ENCODE measurements around the gene VEGFA.

The VEGFA gene

DNA sequence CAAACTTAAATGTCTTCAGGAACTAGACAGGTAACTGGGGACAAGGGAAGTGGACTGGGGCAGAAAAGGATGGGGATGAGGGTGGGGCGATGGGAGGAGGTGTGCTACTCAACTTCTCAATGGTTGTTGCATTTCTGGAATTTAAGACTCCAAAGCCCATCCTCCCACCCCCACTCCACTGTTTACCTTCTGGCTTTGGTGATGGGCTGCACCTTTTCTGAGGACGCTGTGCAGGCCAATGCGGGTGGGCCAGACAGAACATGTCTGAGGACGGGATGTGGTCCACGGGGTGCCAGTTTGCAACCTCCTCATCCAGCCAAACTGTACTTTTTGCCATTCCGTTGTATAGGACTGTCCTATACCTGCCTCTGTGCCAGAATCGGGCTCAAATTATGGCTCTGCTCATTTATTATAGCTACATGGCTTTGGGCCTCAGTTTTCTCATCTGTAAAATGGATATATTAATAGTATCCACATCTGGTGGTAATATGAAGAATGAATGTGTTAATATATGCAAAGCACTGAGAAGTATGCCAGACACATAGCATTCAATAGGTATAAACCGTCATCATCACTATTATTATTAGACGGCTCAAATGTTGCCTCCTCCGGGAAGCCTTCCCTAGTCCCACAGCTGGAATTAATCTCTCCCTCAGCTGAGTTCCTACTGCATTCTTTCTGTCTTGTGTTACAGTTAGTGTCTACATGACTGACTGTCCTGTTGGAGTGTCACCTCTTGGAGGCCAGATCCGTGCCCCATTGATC is 31.0 kb upstream of the VEGFA start:
- DNase-seq (ENCODE audit: low read depth): no peak

GRCh38 chr6:43739642-43740091 is 30.3 kb upstream of the VEGFA start:
- no peak for DNase-seq (ENCODE audit: low read depth)

- no peak for DNase-seq (ENCODE audit: low read depth)
Observed at GRCh38 chr6:43740321-43740960, 29.6 kb upstream of the VEGFA start.

GRCh38 chr6:43740961-43741764 is 28.8 kb upstream of the VEGFA start:
- no peak for DNase-seq (ENCODE audit: low read depth)

DNA sequence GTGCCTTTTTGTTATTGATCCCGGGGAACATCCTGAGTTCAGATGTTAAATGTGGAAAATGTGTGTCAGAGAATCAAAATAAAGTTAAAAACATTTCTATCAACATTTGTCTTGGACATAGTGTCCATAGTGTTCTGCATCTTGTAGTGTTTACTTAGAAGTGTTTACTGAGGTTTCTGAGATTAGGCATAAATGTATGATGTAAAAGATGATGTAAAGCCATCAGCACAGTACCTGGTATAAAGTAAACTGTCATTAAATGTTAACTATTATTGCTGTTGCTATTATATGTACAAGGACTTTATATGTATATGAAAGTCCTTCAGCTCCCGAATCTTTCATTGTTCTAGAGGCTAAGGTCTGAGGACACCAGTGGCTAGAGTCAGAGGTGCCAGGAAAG is 28.2 kb upstream of the VEGFA start:
- no peak for DNase-seq (ENCODE audit: low read depth)

GRCh38 chr6:43742285-43742684 is 27.7 kb upstream of the VEGFA start:
- DNase-seq (ENCODE audit: low read depth): no peak

GRCh38 chr6:43742931-43743632 is 26.9 kb upstream of the VEGFA start:
- DNase-seq (ENCODE audit: low read depth): no peak

- DNase-seq (ENCODE audit: low read depth): no peak
Observed at GRCh38 chr6:43743682-43744381, 26.2 kb upstream of the VEGFA start.

GRCh38 chr6:43744491-43744890 is 25.5 kb upstream of the VEGFA start:
- no peak for DNase-seq (ENCODE audit: low read depth)

DNA sequence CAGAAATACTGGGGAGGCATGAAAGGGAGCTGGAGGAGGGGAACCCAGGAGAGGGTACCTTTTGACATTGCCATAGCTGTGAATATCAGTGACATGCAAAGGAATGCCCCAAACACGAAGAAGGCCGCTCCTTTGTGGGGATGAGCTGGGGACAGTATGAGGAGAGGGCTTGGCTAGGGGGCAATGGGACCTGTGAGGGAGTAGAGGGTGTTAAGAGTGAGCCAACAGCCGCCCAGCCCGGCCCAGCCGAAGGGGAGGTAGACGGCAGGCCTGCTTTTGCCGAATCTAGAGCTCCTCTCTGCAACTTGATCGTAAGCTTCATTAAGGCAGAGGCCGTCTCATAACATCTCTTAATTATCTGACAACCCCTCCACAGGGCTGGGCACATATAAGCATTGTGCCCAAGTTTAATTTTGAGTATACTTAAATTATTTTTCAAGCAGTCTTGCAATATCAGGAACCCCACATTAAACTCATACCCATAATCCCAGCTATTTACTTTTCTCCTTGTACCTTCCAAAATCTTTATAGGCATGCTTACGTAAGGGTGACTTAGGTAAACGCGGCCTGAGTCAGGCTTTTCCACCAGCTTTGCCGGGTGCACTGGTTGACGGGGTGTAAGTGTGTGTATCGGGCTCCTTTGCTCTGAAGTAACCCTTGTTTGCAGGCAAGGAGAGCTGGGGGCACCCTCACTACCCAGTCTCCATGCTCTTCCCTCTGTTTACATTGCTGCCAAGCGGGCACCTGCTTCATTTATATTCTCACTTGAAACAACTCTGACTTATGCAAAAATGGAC is 24.9 kb upstream of the VEGFA start:
- DNase-seq (ENCODE audit: low read depth): no peak

- no peak for DNase-seq (ENCODE audit: low read depth)
Observed at GRCh38 chr6:43746071-43746470, 23.9 kb upstream of the VEGFA start.

GRCh38 chr6:43746613-43747102 is 23.4 kb upstream of the VEGFA start:
- no peak for DNase-seq (ENCODE audit: low read depth)

DNA sequence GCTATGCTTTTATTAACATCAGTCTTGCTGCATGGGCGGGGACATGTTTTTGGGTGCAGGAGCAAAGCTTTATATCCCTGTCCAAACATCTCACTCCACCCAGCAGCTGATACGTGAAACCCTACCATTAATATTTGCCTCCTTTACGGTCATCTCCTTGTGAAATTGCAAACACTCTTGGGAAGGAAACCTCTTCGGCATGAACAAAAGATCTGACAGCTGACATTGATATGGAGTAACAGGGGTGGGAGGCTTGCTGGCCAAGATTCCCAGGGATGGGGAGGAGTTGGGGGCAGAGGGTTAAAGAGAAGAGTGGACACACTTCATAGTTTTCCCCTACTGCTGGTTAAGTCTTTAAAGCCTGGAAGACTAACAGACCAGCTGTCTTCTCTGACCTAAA is 22.2 kb upstream of the VEGFA start:
- no peak for DNase-seq (ENCODE audit: low read depth)

GRCh38 chr6:43748765-43749164 is 21.2 kb upstream of the VEGFA start:
- DNase-seq (ENCODE audit: low read depth): no peak

- DNase-seq (ENCODE audit: low read depth): no peak
Observed at GRCh38 chr6:43749461-43749860, 20.6 kb upstream of the VEGFA start.

- no peak for DNase-seq (ENCODE audit: low read depth)
Observed at GRCh38 chr6:43750622-43751021, 19.4 kb upstream of the VEGFA start.

GRCh38 chr6:43753570-43754183 is 16.3 kb upstream of the VEGFA start:
- DNase-seq (ENCODE audit: low read depth): no peak

DNA sequence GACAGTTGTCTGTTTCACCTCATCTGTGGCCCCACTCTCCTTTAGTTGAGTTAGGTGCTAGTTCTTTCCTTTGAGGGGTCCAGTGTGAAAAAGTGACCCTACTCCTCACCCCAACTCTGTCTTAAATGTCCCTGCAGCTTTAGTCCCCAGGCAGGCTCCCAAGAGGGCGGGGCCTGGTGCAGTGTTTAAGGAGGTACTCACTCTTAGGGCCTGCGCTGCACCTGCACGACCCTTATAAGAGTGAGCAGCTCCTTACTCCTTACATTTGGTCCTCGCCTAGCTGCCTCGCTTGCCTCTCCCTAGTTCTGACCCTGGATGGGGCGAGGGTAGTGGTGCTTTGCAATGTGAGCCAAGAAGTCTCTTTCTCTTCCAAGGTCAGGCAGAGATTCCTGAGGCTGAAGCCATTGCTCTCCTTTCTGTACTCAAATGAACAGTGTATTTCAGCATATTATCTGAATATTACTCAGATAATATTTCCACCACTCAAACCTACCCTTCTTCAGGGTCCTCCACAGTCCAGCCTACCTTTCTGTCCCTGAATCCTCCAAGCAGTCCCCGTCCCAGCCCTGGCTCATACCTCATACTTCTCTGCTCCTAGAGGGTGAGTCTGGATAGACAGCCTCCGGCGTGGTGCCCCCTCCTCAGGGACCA is 11.9 kb upstream of the VEGFA start:
- no peak for DNase-seq (ENCODE audit: low read depth)

DNA sequence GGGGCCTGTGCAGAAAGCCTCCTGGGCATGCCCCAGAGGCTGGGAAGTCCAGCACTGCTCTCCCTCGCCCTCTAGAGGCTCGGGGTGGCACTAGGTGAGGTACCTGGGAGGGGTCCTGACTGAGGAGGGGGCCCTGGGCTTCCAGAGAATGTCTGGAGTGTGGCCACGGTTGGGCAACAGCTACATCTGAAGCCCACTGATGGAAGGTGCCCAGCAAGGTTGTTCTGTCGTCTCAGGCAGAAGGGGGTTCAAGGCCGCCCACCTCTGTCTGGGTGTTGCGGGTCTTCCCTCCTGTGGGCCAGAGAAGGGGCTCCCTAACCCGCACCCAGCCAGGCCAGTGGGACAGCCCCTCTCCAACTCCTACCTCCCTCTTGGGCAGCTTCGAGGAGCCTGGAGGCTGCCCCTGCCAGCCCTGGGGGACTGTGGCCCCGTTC is 11.4 kb upstream of the VEGFA start:
- no peak for DNase-seq (ENCODE audit: low read depth)

All from activated T-helper 1 cell treated with Interleukin-2 at 50 U/mL for 16 hours (primary cell).